GM13977 (cell line): ENCODE data around the gene SMPDL3A.

ENCODE experiments used
- DNase-seq: peaks from one replicate; pipeline ENCODE4 v3.0.0; 2012; ENCODE audit warnings: low spot score
- in situ Hi-C: fragments of 300-500 bp; cut with MboI; formaldehyde crosslinking; loops from one replicate; pipeline ENCODE4 v1.12.0; 2022; ENCODE audit warnings: low sequenced_read_pairs, low pct_unique_long_range_greater_than_20kb, mixed read lengths, inconsistent platforms; ENCODE audit not compliant: unreplicated experiment
- TF ChIP-seq, protein P1 (sequence below): IDR thresholded peaks from 2 replicates; pipeline ENCODE4 v1.5.1; 2012; ENCODE audit warnings: mild to moderate bottlenecking, control low read depth; ENCODE audit not compliant: insufficient read depth; ENCODE audit errors: extremely low read depth, missing control alignments

SMPDL3A gene

GRCh38 chr6:122833021-122833491 lies 44.0 kb downstream of the SMPDL3A start:
- TF ChIP-seq, protein P1, sequence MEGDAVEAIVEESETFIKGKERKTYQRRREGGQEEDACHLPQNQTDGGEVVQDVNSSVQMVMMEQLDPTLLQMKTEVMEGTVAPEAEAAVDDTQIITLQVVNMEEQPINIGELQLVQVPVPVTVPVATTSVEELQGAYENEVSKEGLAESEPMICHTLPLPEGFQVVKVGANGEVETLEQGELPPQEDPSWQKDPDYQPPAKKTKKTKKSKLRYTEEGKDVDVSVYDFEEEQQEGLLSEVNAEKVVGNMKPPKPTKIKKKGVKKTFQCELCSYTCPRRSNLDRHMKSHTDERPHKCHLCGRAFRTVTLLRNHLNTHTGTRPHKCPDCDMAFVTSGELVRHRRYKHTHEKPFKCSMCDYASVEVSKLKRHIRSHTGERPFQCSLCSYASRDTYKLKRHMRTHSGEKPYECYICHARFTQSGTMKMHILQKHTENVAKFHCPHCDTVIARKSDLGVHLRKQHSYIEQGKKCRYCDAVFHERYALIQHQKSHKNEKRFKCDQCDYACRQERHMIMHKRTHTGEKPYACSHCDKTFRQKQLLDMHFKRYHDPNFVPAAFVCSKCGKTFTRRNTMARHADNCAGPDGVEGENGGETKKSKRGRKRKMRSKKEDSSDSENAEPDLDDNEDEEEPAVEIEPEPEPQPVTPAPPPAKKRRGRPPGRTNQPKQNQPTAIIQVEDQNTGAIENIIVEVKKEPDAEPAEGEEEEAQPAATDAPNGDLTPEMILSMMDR, result no peak
- DNase-seq, result no peak
- in situ Hi-C loops, result loop anchor here (10.0 kb wide), 1 partner anchor 88 kb away; no protein-coding TSS in a partner anchor

GRCh38 chr6:122838060-122838780 lies 49.2 kb downstream of the SMPDL3A start:
- in situ Hi-C loops, result loop anchor here (10.0 kb wide), 1 partner anchor 93 kb away; no protein-coding TSS in a partner anchor
- no peak for DNase-seq
- TF ChIP-seq, protein P1, result peak; percentile 26

- in situ Hi-C loops, result loop anchor here (10.0 kb wide), 1 partner anchor 95 kb away; no protein-coding TSS in a partner anchor
- TF ChIP-seq, protein P1, result peak; percentile 66
- peak; percentile 71 for DNase-seq
Measured at GRCh38 chr6:122839472-122839871, 50.4 kb downstream of the SMPDL3A start.

- DNase-seq, result no peak
- in situ Hi-C loops, result loop anchor here (10.0 kb wide), 1 partner anchor 95 kb away; no protein-coding TSS in a partner anchor
- TF ChIP-seq, protein P1, result no peak
Measured at GRCh38 chr6:122839906-122840305, 50.8 kb downstream of the SMPDL3A start.

DNA sequence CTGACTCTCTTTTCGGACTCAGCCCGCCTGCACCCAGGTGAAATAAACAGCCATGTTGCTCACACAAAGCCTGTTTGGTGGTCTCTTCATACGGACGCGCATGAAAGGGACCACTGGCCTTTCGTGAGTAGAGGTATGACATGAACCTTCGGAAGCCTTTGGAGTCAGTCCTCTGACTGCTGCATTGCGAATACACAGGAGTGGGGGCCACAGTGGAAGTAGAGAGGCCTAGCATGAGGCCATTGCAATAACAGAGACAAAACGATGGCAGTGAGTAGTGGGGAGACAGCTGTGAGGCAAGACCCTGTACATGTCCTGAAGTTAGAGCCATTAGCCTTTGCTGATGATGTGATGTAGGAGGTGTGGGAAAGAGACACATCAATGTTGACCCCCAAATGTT lies 56.4 kb downstream of the SMPDL3A start:
- TF ChIP-seq, protein P1, result no peak
- in situ Hi-C loops, result no loop called here
- no peak for DNase-seq

- TF ChIP-seq, protein P1, result no peak
- in situ Hi-C loops, result no loop called here
- no peak for DNase-seq
Measured at GRCh38 chr6:122845916-122846612, 57.0 kb downstream of the SMPDL3A start.
